ENCODE results near the gene KLHL21. TPM values are rescaled to one million over a fixed set of nuclear protein-coding genes. Genes with fewer than 3 reads are reported as not detected.
"Not testable (repeated sequence)": the region's sequence is repeated elsewhere in the genome, so short reads cannot be mapped to it uniquely, and the experiment has no call there.

The KLHL21 gene
- total and polyA plus RNA-seq, 11 donors, result 28.6 to 179 (median 65.4) TPM

DNA sequence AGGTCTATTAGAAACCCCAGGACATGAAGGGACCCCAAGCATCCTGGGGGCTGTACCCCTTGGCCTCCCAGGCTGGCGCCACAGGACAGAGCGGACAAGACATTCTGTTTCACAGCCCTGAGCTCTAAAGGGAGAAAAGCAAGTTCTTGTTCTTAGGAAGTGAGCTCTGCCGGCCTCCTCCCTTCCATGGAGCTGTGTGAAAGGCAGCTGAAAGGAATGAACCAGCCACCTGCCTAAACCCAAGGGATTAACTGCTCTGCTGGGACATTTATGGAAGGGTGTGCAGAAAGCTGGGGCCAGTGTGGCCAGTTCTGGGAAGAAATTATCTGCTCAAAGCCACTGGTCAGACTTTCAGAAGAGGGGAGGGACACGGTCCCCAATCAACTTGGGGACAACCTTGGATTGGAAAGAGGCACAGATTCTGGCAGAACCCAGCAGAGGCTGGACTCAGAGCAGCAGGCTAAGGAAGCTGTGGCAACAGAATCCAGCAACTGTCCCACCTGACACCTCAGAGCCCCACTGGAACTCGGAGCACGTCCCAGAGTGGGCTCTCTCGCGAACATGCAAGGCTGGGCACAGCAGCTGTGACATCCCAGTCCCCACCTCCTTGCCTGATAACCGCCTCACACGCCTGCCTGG, 2.1 kb downstream of the KLHL21 start:
- Histone ChIP-seq H3K4me3 (peak overlapping the region; percentile 72 to 96 (median 86)), H3K36me3 (peaks cover 0 to 39% (median 35%) of the 10 kb centered on the region in 9 donors), H3K9me3 (no peaks in the 10 kb centered on the region), H3K27ac (peak overlapping the region; percentile 92 to 100 (median 99)), H3K4me1 (peaks cover 18 to 75% (median 68%) of the 10 kb centered on the region in 12 donors), H3K27me3 (no peaks in the 10 kb centered on the region)
- TF ChIP-seq POLR2A (IDR thresholded peaks at IDR 0.05) (no peak), CTCF (IDR thresholded peaks at IDR 0.05) (no peak)
- DNase-seq (no peak), ATAC-seq (peak; percentile 0 to 46 (median 8))
- WGBS, 4 donors, result 12 to 24% (median 15%) methylated on average over 7 to 10 of the region's 10 CpGs
- intact Hi-C loops (cut with DNase I), result loop anchor here in 2 of 10 donors (2.0 to 5.0 kb wide), 3 partner anchors 20 to 102 kb away; partner anchors contain the start of genes DNAJC11 (in 1 of the 2) and THAP3 (in 1 of the 2)

GRCh38 chr1:6599991-6600390, 2.7 kb downstream of the KLHL21 start:
- not testable (repeated sequence) for H3K27me3 ChIP-seq, DNase-seq, H3K9me3 ChIP-seq, ATAC-seq
- H3K4me3 ChIP-seq, result peak overlapping the region; percentile 72 to 96 (median 86)
- H3K36me3 ChIP-seq, result peaks cover 0 to 45% (median 40%) of the 10 kb centered on the region in 9 donors
- peaks cover 15 to 76% (median 66%) of the 10 kb centered on the region in 12 donors for H3K4me1 ChIP-seq
- intact Hi-C loops (cut with DNase I), result loop anchor here in 2 of 10 donors (2.0 to 5.0 kb wide), 3 partner anchors 19 to 102 kb away; partner anchors contain the start of genes DNAJC11 (in 1 of the 2) and THAP3 (in 1 of the 2)
- WGBS, 4 donors, result 59 to 72% (median 64%) methylated on average over 8 of the region's 8 CpGs
- peak overlapping the region; percentile 92 to 100 (median 99) for H3K27ac ChIP-seq

DNA sequence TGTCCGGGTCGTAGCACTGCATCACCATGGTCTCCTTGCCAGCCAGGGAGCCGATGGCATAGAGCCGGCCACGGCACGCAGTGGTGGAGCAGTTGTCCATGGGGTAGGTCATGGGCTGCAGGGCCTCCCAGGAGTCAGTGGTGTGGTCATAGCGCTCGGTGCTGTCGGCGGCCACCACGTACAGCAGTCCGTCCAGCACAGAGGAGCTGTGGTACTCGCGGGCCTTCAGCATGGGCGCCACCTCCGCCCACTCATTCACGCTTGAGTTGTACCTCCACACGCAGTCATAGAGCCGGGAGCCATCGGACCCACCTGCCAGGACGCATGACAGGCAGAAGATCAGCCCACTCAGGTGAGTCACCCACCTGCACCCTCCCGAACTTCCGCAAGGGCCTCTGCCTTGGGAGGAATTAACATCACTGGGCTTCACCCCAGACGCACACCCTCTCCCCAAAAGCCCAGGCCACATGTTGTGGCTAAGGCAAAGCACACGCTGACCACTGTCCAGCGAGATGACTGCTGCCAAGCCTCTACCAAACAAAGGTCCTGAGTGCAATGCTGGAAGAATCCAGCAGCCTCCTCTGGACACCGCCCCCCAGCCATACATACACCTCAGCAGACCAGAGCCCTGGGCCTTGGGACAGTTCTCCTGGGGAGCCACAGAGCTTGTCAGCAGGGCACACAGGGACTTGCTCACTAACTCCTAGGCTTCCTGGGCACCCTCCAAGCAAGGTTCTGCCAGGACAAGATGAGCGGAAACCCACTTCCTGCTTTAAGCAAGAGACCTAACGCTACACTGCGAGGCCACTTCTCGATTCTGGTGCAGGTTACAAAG, 3.3 kb downstream of the KLHL21 start:
- H3K4me1 ChIP-seq, result peaks cover 14 to 76% (median 60%) of the 10 kb centered on the region in 12 donors
- TF ChIP-seq CTCF (IDR thresholded peaks at IDR 0.05), result no peak
- TF ChIP-seq POLR2A (IDR thresholded peaks at IDR 0.05), result no peak
- H3K9me3 ChIP-seq, result no peaks in the 10 kb centered on the region
- DNase-seq (no peak), ATAC-seq (no peak)
- H3K36me3 ChIP-seq, result peaks cover 0 to 51% (median 46%) of the 10 kb centered on the region in 9 donors
- H3K27me3 ChIP-seq, result no peaks in the 10 kb centered on the region
- H3K27ac ChIP-seq, result peak overlapping the region in 10 of 12 donors; percentile 33 to 100 (median 99)
- intact Hi-C loops (cut with DNase I), result no loop called here
- peak overlapping the region in 10 of 12 donors; percentile 72 to 96 (median 86) for H3K4me3 ChIP-seq
- WGBS, 4 donors, result 52 to 71% (median 68%) methylated on average over 23 to 31 of the region's 31 CpGs

- DNase-seq (no peak), ATAC-seq (no peak)
- WGBS, 4 donors, result 64 to 71% (median 67%) methylated on average over 5 to 6 of the region's 6 CpGs
- TF ChIP-seq POLR2A (IDR thresholded peaks at IDR 0.05), result no peak
- no peak for TF ChIP-seq CTCF (IDR thresholded peaks at IDR 0.05)
- Histone ChIP-seq H3K9me3 (no peaks in the 10 kb centered on the region), H3K27ac (peak overlapping the region in 11 of 12 donors; percentile 15 to 100 (median 67)), H3K36me3 (peaks cover 0 to 67% (median 62%) of the 10 kb centered on the region in 9 donors), H3K27me3 (no peaks in the 10 kb centered on the region), H3K4me3 (peak overlapping the region in 2 of 12 donors; percentile 2 to 4), H3K4me1 (peaks cover 10 to 80% (median 49%) of the 10 kb centered on the region in 12 donors)
- intact Hi-C loops (cut with DNase I), result no loop called here
Observed at GRCh38 chr1:6597777-6598131, 4.9 kb downstream of the KLHL21 start.

All from heart left ventricle (tissue), 16 donors.